ENCODE results near the gene CAMSAP3.

The CAMSAP3 gene

DNA sequence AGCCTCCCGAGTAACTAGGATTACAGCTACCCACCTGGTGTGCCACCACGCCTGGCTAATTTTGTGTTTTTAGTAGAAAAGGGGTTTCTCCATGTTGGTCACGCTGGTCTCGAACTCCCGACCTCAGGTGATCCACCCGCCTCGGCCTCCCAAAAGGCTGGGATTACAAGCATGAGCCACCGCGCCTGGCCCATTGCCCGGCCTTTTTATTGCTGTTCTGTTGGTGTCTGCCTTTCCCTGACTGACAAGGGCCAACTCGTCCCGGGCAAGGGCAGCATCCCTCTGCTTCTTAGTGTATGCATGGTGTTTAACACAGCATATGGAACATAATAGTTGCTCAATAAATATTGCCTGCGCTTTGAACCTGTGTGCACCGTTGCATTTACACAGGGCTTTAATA lies 67.0 kb downstream of the CAMSAP3 start:
- Histone ChIP-seq H3K4me3 (ENCODE audit: low read depth in 1 of 2, low read length in 2 of 2) (no peak overlapping the region), H3K36me3 (ENCODE audit: control insufficient read depth in 1 of 2, insufficient read depth in 2 of 2, low read length in 2 of 2) (no peaks in the 10 kb centered on the region), H3K27ac (ENCODE audit: low read length) (no peak overlapping the region), H3K27me3 (ENCODE audit: low read depth, low read length) (no peaks in the 10 kb centered on the region), H3K4me1 (ENCODE audit: control insufficient read depth in 1 of 2, insufficient read depth in 2 of 2, low read length in 2 of 2) (no peaks in the 10 kb centered on the region), H3K9me3 (ENCODE audit: control insufficient read depth in 1 of 2, low read length in 2 of 2) (no peaks in the 10 kb centered on the region)

DNA sequence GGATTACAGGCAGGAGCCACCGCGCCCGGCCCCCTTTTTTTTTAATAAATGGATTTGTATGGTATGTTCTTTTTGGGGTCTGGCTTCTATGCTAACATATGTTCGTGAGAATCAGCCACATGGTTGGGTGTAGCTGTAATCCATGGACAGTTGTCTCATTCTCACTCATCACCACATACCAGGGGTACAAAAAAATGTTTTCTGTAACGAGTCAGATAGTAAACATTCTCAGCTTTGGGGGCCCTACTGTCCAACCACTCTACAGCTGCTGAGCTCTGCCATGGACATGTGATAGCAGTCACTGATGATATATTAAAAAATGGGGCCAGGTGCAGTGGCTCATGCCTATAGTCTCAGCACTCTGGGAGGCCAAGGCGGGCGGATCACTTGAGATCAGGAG lies 68.0 kb downstream of the CAMSAP3 start:
- Histone ChIP-seq H3K4me3 (ENCODE audit: low read depth in 1 of 2, low read length in 2 of 2) (no peak overlapping the region), H3K9me3 (ENCODE audit: control insufficient read depth in 1 of 2, low read length in 2 of 2) (no peaks in the 10 kb centered on the region), H3K4me1 (ENCODE audit: control insufficient read depth in 1 of 2, insufficient read depth in 2 of 2, low read length in 2 of 2) (no peaks in the 10 kb centered on the region), H3K27ac (ENCODE audit: low read length) (no peak overlapping the region), H3K27me3 (ENCODE audit: low read depth, low read length) (no peaks in the 10 kb centered on the region), H3K36me3 (ENCODE audit: control insufficient read depth in 1 of 2, insufficient read depth in 2 of 2, low read length in 2 of 2) (no peaks in the 10 kb centered on the region)

- Histone ChIP-seq H3K4me3 (ENCODE audit: low read depth in 1 of 2, low read length in 2 of 2) (no peak overlapping the region), H3K27me3 (ENCODE audit: low read depth, low read length) (no peaks in the 10 kb centered on the region), H3K4me1 (ENCODE audit: control insufficient read depth in 1 of 2, insufficient read depth in 2 of 2, low read length in 2 of 2) (no peaks in the 10 kb centered on the region), H3K36me3 (ENCODE audit: control insufficient read depth in 1 of 2, insufficient read depth in 2 of 2, low read length in 2 of 2) (no peaks in the 10 kb centered on the region), H3K9me3 (ENCODE audit: control insufficient read depth in 1 of 2, low read length in 2 of 2) (no peaks in the 10 kb centered on the region), H3K27ac (ENCODE audit: low read length) (no peak overlapping the region)
Observed at GRCh38 chr19:7665076-7665475, 69.4 kb downstream of the CAMSAP3 start.
